ENCODE data around the gene TMEM151B. TPM values are rescaled to one million over a fixed set of nuclear protein-coding genes. Genes with fewer than 3 reads are reported as not detected.

TMEM151B gene
- total and polyA plus RNA-seq, 2 of the 13 experiments (the other 11 are each of a cell fraction or from before 2014, with no cell fraction given) = not detected

- TF ChIP-seq ZBTB33 (CRISPR knock-in tag; IDR thresholded peaks at IDR 0.05) (peak; percentile 15; the same call in 1 of the 2 replicates), NR2C2 (CRISPR knock-in tag; IDR thresholded peaks at IDR 0.05; ENCODE audit: borderline replicate concordance) (no peak), JARID2 (CRISPR knock-in tag; IDR thresholded peaks at IDR 0.05; ENCODE audit: insufficient replicate concordance) (no peak), GZF1 (CRISPR knock-in tag; IDR thresholded peaks at IDR 0.05) (no peak), KDM3A (CRISPR knock-in tag; IDR thresholded peaks at IDR 0.05; ENCODE audit: low read depth) (peak; percentile 46), NRL (CRISPR knock-in tag; IDR thresholded peaks at IDR 0.05; ENCODE audit: borderline replicate concordance) (0 out of 2 replicates have a peak, but pooled peaks have one; percentile 63), ZNF251 (CRISPR knock-in tag; IDR thresholded peaks at IDR 0.05) (no peak), KDM1A (CRISPR knock-in tag; IDR thresholded peaks at IDR 0.05) (no peak), U2AF1 (optimal IDR thresholded peaks at IDR 0.05; ENCODE audit: low read depth, low read length) (no peak), SSRP1 (CRISPR knock-in tag; IDR thresholded peaks at IDR 0.05) (no peak), NKX3-1 (CRISPR knock-in tag; IDR thresholded peaks at IDR 0.05) (no peak; the same call in 1 of the 2 replicates), ZNF670 (CRISPR knock-in tag; IDR thresholded peaks at IDR 0.05; ENCODE audit: borderline replicate concordance) (0 out of 2 replicates have a peak, but pooled peaks have one; percentile 46)
- TF ChIP-seq, protein P1, sequence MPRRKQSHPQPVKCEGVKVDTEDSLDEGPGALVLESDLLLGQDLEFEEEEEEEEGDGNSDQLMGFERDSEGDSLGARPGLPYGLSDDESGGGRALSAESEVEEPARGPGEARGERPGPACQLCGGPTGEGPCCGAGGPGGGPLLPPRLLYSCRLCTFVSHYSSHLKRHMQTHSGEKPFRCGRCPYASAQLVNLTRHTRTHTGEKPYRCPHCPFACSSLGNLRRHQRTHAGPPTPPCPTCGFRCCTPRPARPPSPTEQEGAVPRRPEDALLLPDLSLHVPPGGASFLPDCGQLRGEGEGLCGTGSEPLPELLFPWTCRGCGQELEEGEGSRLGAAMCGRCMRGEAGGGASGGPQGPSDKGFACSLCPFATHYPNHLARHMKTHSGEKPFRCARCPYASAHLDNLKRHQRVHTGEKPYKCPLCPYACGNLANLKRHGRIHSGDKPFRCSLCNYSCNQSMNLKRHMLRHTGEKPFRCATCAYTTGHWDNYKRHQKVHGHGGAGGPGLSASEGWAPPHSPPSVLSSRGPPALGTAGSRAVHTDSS (CRISPR knock-in tag; conservative IDR thresholded peaks at IDR 0.05) = no peak
- TF ChIP-seq, protein P2, sequence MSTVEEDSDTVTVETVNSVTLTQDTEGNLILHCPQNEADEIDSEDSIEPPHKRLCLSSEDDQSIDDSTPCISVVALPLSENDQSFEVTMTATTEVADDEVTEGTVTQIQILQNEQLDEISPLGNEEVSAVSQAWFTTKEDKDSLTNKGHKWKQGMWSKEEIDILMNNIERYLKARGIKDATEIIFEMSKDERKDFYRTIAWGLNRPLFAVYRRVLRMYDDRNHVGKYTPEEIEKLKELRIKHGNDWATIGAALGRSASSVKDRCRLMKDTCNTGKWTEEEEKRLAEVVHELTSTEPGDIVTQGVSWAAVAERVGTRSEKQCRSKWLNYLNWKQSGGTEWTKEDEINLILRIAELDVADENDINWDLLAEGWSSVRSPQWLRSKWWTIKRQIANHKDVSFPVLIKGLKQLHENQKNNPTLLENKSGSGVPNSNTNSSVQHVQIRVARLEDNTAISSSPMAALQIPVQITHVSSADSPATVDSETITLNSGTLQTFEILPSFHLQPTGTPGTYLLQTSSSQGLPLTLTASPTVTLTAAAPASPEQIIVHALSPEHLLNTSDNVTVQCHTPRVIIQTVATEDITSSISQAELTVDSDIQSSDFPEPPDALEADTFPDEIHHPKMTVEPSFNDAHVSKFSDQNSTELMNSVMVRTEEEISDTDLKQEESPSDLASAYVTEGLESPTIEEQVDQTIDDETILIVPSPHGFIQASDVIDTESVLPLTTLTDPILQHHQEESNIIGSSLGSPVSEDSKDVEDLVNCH (CRISPR knock-in tag; IDR thresholded peaks at IDR 0.05) = no peak
- TF ChIP-seq, protein P3, sequence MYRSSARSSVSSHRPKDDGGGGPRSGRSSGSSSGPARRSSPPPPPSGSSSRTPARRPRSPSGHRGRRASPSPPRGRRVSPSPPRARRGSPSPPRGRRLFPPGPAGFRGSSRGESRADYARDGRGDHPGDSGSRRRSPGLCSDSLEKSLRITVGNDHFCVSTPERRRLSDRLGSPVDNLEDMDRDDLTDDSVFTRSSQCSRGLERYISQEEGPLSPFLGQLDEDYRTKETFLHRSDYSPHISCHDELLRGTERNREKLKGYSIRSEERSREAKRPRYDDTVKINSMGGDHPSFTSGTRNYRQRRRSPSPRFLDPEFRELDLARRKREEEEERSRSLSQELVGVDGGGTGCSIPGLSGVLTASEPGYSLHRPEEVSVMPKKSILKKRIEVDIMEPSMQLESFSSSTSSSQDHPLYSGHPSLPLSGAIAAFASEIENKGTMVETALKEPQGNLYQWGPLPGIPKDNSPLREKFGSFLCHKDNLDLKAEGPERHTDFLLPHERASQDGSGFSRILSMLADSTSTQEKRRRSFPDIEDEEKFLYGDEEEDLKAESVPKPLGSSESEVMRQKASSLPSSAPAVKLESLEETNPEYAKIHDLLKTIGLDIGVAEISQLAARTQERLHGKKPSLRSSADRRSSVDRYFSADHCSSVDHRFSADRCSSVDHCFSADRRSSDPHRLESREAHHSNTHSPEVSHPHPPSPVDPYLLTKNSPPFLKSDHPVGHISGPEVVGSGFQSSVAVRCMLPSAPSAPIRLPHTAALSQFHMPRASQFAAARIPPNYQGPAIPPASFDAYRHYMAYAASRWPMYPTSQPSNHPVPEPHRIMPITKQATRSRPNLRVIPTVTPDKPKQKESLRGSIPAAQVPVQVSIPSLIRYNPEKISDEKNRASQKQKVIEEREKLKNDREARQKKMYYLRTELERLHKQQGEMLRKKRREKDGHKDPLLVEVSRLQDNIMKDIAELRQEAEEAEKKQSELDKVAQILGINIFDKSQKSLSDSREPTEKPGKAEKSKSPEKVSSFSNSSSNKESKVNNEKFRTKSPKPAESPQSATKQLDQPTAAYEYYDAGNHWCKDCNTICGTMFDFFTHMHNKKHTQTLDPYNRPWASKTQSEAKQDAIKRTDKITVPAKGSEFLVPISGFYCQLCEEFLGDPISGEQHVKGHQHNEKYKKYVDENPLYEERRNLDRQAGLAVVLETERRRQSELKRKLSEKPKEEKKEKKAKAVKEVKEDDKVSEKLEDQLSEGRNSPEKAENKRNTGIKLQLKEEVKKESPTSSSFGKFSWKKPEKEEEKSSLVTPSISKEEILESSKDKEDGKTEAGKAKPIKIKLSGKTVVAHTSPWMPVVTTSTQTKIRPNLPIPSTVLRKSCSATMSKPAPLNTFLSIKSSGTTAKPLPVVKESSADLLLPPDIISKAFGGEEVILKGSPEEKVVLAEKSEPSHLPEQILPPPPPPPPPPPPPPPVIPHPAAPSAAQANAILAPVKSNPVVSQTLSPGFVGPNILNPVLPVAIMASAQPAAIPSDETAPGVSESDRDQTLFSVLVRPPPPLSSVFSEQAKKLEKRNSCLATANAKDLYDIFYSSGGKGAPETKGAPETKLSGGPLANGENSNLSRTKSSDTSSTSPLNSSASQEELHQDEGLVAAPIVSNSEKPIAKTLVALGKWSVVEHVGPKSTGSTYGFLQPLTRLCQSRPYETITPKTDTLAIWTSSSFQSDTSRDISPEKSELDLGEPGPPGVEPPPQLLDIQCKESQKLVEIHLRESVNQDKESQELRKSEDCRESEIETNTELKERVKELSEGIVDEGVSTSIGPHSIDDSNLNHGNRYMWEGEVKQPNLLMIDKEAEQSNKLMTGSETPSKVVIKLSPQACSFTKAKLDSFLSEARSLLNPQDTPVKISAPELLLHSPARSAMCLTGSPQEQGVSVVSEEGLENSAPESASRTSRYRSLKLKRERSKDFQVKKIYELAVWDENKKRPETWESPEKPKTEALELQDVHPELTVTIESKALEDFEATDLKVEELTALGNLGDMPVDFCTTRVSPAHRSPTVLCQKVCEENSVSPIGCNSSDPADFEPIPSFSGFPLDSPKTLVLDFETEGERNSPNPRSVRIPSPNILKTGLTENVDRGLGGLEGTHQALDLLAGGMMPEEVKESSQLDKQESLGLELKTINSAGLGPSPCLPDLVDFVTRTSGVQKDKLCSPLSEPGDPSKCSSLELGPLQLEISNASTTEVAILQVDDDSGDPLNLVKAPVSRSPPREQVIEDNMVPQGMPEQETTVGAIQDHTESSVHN (CRISPR knock-in tag; IDR thresholded peaks at IDR 0.05) = no peak
Measured at GRCh38 chr6:44265007-44265721, 5.1 kb upstream of the TMEM151B start, which contains the start of gene NFKBIE (continued).

Measured in HepG2 (cell line).